Anterior cingulate cortex (tissue), 58 donors: ENCODE data around the gene NAA80.
A peak's percentile ranks its signal among the peaks of the same experiment; 100 is the strongest.
"Not testable (repeated sequence)": the region's sequence is repeated elsewhere in the genome, so short reads cannot be mapped to it uniquely, and the experiment has no call there.

Experiments used
- DNase-seq, 58 donors: peaks; one replicate each; lab custom pipeline; 2025; lab: John Stamatoyannopoulos, UW

Gene NAA80

GRCh38 chr3:50273689-50274065 lies 25.5 kb downstream of the NAA80 start:
- no peak for DNase-seq

GRCh38 chr3:50272911-50273688 lies 26.1 kb downstream of the NAA80 start:
- DNase-seq: peak in 57 of 58 donors; percentile 14 to 94 (median 79)

- DNase-seq: not testable (repeated sequence)
Measured at GRCh38 chr3:50272538-50272910, 26.7 kb downstream of the NAA80 start.

- no peak for DNase-seq
Measured at GRCh38 chr3:50271314-50271936, 27.8 kb downstream of the NAA80 start.

DNA sequence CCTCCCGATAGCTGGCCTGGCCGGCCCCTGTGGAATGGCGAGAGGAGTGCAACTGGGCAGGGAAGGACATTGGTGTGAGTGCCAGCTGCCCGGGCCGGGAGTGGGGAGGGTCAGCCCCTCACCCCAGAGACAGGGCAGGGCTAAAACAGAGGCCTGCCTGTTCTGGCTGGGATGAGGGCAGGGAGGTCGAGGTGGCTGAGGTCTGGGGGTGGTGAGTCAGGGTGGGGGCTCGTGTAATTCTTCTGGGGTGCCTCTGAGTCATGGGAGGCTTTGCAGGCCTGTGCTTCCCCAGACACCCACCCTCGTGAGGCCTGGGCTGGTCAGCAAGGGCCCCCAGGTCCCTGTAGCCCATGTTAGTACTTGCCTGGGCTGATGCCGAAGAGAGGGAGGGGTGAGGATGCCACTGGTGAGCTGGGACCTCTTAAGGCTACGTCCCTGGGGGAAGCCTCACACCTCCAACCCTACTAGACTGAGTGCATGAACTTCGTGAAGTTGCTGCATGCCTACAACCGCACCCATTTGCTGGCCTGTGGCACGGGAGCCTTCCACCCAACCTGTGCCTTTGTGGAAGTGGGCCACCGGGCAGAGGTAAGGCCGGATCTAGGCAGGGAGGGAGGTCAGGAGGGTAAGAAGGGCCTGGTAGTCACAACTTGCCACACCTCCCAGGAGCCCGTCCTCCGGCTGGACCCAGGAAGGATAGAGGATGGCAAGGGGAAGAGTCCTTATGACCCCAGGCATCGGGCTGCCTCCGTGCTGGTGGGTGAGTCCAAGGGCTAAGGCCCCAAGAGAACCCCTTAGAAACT lies 28.6 kb downstream of the NAA80 start:
- peak in 10 of 58 donors; percentile 23 to 47 (median 35) for DNase-seq

DNA sequence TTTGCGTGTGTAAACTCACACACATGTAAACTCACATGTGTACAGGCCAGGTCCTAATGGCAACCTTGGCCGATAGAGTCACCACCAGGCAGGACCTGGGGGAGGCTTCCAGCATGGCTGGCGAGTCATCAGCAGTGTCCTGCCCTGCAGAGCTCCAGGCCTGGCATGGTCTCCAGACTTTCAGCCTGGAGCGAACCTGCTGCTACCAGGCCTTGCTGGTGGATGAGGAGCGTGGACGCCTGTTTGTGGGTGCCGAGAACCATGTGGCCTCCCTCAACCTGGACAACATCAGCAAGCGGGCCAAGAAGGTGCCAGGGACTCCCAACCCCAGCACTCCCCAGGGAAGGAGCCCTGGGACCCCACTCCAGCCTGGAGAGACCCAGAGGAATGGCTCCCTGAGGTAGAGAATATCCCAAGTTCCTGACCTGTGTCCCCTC lies 29.2 kb downstream of the NAA80 start:
- no peak for DNase-seq

DNA sequence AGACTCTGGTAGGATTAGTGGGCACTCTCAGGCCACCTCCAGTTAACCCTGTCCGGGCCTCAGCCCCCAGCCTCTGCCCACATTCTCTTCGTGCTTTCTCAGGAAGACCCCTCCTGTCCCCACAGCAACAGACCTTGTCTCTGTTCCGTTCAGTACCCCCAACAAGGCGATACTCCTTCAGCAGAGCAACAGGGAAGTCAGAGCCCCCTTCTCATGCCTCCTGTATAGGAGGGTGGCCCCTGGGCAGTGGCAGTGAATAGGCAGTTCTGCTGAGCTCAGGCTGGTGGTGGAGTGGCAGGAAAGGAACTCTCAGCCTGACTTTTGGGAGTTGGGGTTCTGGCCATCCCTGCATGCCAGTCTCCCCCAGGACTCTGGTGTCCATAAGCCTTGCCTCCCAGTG lies 29.7 kb downstream of the NAA80 start:
- no peak for DNase-seq

DNA sequence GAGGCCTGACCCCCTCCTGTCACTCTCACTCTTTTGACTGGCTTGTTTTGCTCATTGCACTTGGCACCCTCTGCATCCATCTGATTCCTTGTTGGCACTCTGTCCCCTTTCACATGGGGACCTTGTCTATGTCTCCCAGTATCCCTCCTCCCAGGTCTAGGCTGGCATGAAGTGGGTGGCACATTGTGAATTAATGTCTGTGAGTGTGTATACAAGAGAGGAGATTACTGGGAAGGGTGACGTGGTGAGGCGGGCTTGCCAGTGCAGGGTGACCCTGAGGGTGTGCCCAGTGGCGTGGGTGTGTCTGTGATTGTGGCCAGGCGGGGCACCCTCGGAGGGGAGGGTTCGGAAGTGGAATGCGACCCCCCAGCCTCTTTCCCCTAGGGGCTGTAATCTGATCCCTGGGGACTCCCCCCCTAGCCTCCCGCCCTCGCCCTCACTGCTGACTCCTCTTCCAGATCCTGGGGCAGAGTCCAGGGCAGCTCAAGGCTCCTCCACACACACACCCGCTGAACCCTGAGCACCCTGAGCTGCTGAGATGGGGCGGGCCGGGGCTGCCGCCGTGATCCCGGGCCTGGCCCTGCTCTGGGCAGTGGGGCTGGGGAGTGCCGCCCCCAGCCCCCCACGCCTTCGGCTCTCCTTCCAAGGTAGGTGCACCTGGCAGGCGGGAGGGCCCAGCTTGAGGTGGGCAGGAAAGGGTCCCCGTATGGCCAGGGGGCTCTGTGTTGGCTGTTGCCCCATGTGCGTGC lies 30.3 kb downstream of the NAA80 start, which contains the start of gene SEMA3B:
Gene SEMA3B, plus strand, starts transcription at position 445 of the 749 bp plus-strand sequence. Its CDS starts 94 bp downstream, at position 539.
- DNase-seq: peak in 31 of 58 donors; percentile 15 to 77 (median 36)

GRCh38 chr3:50268276-50268675 lies 30.9 kb downstream of the NAA80 start:
- DNase-seq: no peak

DNA sequence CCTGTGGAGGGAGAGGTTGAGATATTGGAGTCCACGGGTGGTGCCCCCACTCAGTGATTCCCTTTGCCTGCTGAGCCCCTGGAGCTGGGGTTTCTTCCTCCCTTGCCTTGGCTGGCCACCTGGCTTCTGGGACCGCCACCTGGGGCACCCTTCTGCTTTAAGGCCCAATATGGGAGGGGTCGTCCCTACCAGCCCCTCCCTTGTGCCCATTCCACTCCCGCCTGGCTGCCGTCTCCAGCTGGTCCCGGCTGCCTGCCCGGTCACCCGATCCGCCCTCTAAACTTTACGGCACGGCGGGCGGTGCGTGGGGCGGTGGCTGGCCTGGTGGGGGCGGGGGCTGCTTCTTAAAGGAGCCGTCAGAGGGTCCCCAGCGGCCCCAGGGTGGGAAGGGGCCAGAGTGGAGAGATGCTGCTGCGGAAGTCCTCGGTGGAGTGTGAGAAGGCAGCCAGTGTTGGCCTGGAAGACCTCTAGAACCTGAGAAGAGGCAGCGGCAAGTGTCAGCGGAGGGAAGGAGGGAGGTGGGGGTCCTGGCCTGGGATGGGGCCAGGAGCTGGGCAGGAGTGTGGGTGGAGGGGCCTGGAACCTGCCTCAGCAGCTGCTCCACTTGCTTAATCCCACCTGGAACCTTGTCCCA lies 31.8 kb downstream of the NAA80 start:
- DNase-seq: peak in 49 of 58 donors; percentile 19 to 81 (median 55)

- peak in 1 of 58 donors; percentile 37 for DNase-seq
Measured at GRCh38 chr3:50266836-50267235, 32.4 kb downstream of the NAA80 start.

DNA sequence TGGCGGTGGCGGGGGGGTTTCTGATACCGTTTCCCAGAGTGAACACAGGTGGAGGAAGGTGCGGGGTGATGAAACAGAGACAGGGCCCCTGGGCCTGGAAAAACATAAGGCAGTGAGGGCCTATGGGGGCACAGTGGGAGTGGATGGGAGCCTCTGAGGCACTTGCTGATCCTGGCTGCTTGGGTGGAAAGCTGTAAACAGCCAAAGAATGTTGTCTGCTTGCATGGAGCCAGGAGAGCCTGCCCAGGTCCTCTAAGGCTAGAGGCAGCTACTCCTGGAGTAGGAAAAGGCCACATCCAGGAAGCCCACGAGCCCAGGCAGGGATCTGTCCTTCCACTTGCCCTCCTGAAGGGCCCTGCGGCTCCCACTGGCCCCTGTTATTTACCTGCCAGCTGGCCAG lies 33.2 kb downstream of the NAA80 start:
- DNase-seq: no peak

DNA sequence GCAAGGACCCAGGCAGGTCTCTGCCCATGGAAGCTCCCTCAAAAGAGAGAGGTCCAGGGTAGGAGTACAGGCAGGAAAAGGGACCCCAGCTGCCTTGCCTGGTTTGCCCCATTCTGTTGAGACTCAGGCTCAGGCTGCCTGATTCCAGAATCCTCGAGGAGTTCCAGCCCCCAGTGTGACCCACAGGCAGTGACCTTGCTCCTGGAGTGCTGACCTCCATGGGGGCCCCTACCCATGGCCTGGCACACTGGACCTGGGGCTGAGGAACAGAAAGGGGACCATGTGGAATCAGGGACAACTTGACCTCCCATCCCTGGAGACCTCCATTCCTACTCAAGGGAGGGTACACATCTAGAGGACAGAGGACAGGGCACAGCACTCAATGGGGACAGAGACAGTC lies 33.6 kb downstream of the NAA80 start:
- no peak for DNase-seq

DNA sequence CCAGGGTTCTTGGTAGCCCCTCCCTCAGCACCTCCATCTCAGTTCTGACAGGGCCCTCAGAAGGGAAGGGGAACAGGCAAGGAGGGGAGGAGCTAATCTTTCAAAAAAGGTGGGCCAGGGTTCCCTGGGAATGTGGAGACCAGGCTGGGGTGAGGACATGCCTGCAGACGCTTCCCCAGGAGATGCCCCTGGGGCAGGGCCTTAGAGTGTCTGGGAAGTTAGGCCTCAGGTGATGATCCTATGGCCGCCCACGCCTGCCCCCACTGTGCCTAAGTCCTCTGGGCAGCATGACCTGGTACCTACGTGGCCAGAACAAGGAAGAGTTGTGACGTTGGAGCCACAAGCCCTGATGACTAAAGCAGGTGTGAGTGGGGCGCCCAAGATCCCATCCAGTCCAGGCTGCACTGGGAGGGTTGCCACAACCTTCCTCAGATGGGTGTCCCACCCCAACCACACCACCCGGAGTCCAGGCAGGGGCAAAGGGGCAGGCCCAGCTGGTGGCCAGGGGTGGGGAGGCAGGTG lies 34.2 kb downstream of the NAA80 start:
- DNase-seq: no peak

- peak in 50 of 58 donors; percentile 11 to 90 (median 65) for DNase-seq
Measured at GRCh38 chr3:50264383-50264963, 34.7 kb downstream of the NAA80 start.

DNA sequence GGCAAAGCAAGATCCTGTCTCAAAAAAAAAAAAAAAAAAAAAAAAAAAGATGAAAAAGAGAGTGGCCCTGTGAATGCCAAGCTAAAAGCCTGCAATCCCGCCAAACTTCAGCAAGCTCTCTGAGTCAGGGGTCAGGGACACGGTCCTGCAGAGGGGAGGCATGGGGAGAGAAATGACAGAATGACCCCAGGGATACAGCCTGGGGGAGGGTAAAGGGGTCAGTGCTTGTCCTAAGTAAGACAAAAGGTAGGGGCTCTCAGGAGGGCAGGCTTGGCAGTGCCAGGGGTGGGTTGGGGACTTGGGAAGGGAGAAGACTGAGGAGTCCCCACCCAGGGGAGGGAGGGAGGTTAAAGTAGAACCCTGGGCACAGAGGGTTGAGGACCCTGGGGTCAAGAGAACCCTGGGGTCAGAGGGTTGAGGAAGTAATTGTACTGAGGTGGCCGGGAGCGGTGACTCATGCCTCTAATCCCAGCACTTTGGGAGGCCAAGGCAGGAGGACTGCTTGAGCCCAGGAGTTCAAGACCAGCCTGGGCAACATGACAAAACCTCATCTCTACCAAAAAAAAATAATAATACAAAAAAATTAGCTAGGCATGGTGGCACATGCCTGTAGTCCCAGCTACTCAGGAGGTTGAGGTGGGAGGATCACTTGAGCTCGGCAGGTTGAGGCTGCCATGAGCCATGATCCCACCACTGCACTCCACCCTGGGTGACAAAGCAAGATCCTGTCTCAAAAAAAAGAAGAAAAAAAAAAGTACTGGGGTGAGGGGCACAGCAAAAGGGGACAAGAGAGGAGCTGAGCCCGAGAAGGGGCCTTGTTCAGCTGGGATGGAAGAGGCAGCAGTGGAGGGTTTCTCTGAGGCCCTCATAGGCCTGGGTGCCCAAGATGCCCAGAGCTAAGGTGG lies 35.5 kb downstream of the NAA80 start:
- no peak for DNase-seq

- DNase-seq: no peak
Measured at GRCh38 chr3:50262778-50263177, 36.4 kb downstream of the NAA80 start.

DNA sequence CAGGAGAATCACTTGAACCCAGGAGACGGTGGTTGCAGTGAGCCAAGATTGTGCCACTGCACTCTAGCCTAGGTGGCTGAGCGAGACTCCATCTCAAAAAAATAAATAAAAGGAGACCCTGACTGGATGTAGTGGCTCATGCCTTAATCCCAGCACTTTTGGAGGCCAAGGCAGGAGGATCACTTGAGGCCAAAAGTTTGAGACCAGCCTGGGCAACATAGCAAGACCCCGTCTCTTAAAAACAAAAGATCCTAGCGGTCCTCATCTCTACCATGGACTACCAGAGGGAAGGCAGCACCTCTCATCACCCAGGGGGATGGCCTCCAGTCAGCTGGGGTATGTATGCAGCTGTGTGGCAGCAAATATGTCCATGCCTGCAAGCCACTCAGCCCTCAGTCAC lies 37.0 kb downstream of the NAA80 start:
- DNase-seq: not testable (repeated sequence)
